ENCODE measurements around the gene BANP.
"Not testable (repeated sequence)": the region's sequence is repeated elsewhere in the genome, so short reads cannot be mapped to it uniquely, and the experiment has no call there.

The BANP gene

DNA sequence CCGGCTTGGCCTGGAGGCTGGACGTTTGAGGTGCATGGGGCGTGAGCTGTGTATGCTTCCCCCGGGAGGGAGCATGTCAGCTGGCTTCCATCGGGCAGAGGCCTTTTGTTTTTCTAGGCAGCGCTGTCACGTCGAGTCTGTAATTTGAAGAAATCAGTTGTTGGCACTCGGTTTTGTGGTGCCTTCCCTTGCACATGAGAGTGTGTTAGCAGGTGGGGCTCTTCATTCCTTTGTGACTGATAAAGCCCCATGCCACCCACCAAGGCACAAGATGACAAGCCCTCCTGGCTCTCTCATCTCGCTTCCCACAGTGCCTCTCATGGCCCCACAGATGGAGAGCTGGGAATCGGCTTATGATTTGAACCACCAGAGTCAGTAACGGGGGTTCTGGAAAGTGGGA is 72.1 kb downstream of the BANP start:
- H3K79me2 ChIP-seq (ENCODE audit: insufficient read depth, low read length) = peaks cover 4% of the 10 kb centered on the region; the same call in 1 of the 2 replicates
- H3K4me3 ChIP-seq (ENCODE audit: low read depth in 1 of 2, low read length in 2 of 2) = no peak overlapping the region
- no peaks in the 10 kb centered on the region for H3K27me3 ChIP-seq (ENCODE audit: insufficient read depth, low read length, poor library complexity)
- no peaks in the 10 kb centered on the region for H3K4me1 ChIP-seq (ENCODE audit: insufficient read depth, low read length)
- no peak overlapping the region for H3K27ac ChIP-seq (ENCODE audit: low read length)
- H3K4me2 ChIP-seq (ENCODE audit: insufficient read depth, low read length) = no peak overlapping the region
- H3K9ac ChIP-seq (ENCODE audit: low read depth, low read length) = no peak overlapping the region
- no peak for TF ChIP-seq EZH2 (IDR thresholded peaks at IDR 0.05; ENCODE audit: borderline replicate concordance, low read depth, low read length, severe bottlenecking)
- TF ChIP-seq, protein P1, sequence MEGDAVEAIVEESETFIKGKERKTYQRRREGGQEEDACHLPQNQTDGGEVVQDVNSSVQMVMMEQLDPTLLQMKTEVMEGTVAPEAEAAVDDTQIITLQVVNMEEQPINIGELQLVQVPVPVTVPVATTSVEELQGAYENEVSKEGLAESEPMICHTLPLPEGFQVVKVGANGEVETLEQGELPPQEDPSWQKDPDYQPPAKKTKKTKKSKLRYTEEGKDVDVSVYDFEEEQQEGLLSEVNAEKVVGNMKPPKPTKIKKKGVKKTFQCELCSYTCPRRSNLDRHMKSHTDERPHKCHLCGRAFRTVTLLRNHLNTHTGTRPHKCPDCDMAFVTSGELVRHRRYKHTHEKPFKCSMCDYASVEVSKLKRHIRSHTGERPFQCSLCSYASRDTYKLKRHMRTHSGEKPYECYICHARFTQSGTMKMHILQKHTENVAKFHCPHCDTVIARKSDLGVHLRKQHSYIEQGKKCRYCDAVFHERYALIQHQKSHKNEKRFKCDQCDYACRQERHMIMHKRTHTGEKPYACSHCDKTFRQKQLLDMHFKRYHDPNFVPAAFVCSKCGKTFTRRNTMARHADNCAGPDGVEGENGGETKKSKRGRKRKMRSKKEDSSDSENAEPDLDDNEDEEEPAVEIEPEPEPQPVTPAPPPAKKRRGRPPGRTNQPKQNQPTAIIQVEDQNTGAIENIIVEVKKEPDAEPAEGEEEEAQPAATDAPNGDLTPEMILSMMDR (IDR thresholded peaks at IDR 0.05; ENCODE audit: borderline replicate concordance, extremely low read depth, low read length, poor library complexity, severe bottlenecking) = no peak
- peaks cover 10% of the 10 kb centered on the region for H4K20me1 ChIP-seq (ENCODE audit: insufficient read depth, low read length)
- DNase-seq (no peak), ATAC-seq (ENCODE audit: insufficient read depth, low read depth) (no peak)
- H3K9me3 ChIP-seq (ENCODE audit: insufficient read depth, low read length, severe bottlenecking) = no peaks in the 10 kb centered on the region
- no peak overlapping the region for H2AFZ ChIP-seq (ENCODE audit: low read depth, low read length)
- H3K36me3 ChIP-seq (ENCODE audit: insufficient read depth, low read length) = peaks cover 66% of the 10 kb centered on the region

DNA sequence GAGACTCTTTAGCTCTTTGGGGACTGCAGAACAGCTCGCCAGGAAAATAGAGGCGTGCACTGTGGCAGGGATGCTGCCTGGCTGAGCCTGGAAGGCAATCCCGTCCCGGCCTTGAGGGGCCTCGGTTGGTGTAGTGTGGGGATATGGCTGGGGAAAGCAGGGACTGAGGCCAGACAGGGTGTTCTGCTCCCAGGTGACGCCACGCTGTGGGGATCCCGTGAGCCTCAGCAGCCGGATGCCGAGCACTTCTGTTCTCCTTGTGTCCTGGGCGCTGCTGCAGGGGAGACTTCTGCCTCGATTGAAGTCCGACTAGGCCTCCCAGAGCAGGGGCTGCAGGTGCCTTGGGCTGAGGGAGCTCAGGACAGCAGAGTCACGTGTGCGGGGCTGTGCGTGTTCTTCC is 72.6 kb downstream of the BANP start:
- H3K4me3 ChIP-seq (ENCODE audit: low read depth in 1 of 2, low read length in 2 of 2) = no peak overlapping the region
- TF ChIP-seq, protein P1 (IDR thresholded peaks at IDR 0.05; ENCODE audit: borderline replicate concordance, extremely low read depth, low read length, poor library complexity, severe bottlenecking) = no peak
- no peak for TF ChIP-seq EZH2 (IDR thresholded peaks at IDR 0.05; ENCODE audit: borderline replicate concordance, low read depth, low read length, severe bottlenecking)
- no peak overlapping the region for H3K27ac ChIP-seq (ENCODE audit: low read length)

DNA sequence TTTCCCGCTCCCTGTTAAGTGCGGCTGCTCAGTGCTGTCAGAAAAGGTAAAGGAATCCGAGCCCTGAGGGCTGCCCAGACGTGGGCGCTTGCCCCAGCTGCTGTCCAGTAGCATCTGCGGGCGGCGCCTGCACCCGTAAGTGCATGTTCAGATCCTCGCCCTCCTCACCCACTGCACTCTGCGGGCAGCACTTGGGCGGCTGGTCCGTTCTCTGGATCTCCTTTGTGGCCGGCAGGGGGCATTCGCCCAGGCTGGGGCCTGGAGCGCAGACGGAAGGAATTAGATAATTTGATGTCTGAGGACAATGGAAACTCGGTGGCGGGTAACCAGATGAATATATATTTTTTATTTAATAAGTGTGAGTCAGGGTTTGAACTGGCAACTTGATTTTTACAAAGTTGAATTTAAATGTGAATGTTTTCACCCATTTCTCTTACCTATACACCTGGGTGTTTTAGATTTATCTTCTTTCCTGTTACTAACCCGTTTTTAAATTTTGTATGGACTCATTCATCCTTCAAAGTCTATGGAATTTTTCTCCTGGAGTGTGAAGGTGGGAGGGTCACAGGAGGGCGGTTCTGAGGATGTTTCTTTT is 73.4 kb downstream of the BANP start:
- not testable (repeated sequence) for H3K4me3 ChIP-seq (ENCODE audit: low read depth in 1 of 2, low read length in 2 of 2); H3K27ac ChIP-seq (ENCODE audit: low read length); H3K27me3 ChIP-seq (ENCODE audit: insufficient read depth, low read length, poor library complexity); H2AFZ ChIP-seq (ENCODE audit: low read depth, low read length); ATAC-seq (ENCODE audit: insufficient read depth, low read depth); H3K9ac ChIP-seq (ENCODE audit: low read depth, low read length); H3K4me2 ChIP-seq (ENCODE audit: insufficient read depth, low read length); H3K79me2 ChIP-seq (ENCODE audit: insufficient read depth, low read length); H3K9me3 ChIP-seq (ENCODE audit: insufficient read depth, low read length, severe bottlenecking); DNase-seq; H3K4me1 ChIP-seq (ENCODE audit: insufficient read depth, low read length)
- Histone ChIP-seq H4K20me1 (ENCODE audit: insufficient read depth, low read length) (peaks cover 10% of the 10 kb centered on the region), H3K36me3 (ENCODE audit: insufficient read depth, low read length) (peaks cover 58% of the 10 kb centered on the region)

More for the DNA sequence above, 72.6 kb downstream of the BANP start:
- Histone ChIP-seq H3K9ac (ENCODE audit: low read depth, low read length) (no peak overlapping the region), H3K9me3 (ENCODE audit: insufficient read depth, low read length, severe bottlenecking) (no peaks in the 10 kb centered on the region), H3K27me3 (ENCODE audit: insufficient read depth, low read length, poor library complexity) (no peaks in the 10 kb centered on the region), H4K20me1 (ENCODE audit: insufficient read depth, low read length) (peaks cover 10% of the 10 kb centered on the region), H3K4me2 (ENCODE audit: insufficient read depth, low read length) (no peak overlapping the region), H3K4me1 (ENCODE audit: insufficient read depth, low read length) (no peaks in the 10 kb centered on the region), H3K79me2 (ENCODE audit: insufficient read depth, low read length) (peaks cover 4% of the 10 kb centered on the region; the same call in 1 of the 2 replicates), H2AFZ (ENCODE audit: low read depth, low read length) (no peak overlapping the region), H3K36me3 (ENCODE audit: insufficient read depth, low read length) (peaks cover 62% of the 10 kb centered on the region)
- DNase-seq (no peak), ATAC-seq (ENCODE audit: insufficient read depth, low read depth) (no peak)

DNA sequence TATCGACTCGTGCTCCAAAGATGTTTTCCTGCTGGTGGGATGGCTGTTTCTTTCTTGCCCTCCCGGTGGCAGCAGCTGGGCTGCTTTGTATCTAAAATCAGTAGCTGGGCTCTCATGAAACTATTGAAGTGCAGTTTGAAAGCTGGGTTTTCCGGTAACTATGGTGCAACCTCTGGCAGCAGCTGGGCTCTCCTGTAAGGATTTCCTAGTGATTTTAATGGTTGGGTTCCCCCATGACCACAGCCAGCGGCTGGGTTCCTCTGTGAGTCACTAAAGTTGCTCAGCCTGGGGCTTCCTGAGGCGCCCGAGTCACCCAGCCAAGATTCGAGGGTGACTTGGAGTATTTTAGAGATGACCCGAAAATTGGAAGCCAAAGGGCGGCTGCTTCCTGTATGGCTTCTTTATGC is 73.9 kb downstream of the BANP start:
- ATAC-seq (ENCODE audit: insufficient read depth, low read depth); H3K9ac ChIP-seq (ENCODE audit: low read depth, low read length); H3K79me2 ChIP-seq (ENCODE audit: insufficient read depth, low read length); DNase-seq; H3K4me1 ChIP-seq (ENCODE audit: insufficient read depth, low read length); H4K20me1 ChIP-seq (ENCODE audit: insufficient read depth, low read length); H3K4me3 ChIP-seq (ENCODE audit: low read depth in 1 of 2, low read length in 2 of 2); H3K27me3 ChIP-seq (ENCODE audit: insufficient read depth, low read length, poor library complexity); H3K4me2 ChIP-seq (ENCODE audit: insufficient read depth, low read length); H3K27ac ChIP-seq (ENCODE audit: low read length); H2AFZ ChIP-seq (ENCODE audit: low read depth, low read length); H3K9me3 ChIP-seq (ENCODE audit: insufficient read depth, low read length, severe bottlenecking): not testable (repeated sequence)
- H3K36me3 ChIP-seq (ENCODE audit: insufficient read depth, low read length) = peaks cover 53% of the 10 kb centered on the region

DNA sequence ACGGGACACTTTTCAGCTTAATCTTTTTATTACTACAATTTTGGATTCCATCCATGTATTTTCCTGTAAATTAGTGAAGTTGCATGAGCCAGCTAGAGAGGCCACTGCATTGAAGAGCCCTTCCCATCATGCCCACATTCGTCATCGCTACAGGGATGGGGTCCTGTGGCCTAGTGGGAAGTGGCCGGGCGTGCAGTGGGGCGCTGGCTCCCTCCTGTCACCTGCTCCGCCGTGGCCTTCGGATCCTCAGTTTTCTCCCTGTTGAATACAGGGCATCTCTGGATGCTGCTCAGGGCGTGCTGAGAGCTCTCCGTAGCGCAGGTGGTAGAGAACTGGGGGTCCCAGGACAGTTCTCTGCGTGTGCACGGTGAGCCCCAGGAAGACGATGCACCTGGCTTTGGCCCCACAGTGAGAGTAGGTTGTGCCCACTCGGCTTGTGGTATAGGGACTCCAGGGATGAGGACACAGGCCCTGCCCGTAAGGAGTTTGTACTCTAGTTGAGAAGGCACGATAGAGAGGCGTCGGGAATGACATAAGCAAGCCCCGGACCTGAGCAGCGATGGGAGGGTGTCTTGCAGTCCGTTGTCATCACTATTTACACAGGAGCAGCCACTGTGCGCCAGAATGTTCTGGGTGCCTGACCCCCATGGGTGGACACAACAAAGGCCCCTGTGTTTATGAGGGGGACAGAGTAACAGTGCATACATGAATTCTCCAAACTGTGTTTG is 74.8 kb downstream of the BANP start:
- not testable (repeated sequence) for H3K9ac ChIP-seq (ENCODE audit: low read depth, low read length); H4K20me1 ChIP-seq (ENCODE audit: insufficient read depth, low read length); DNase-seq; H3K27ac ChIP-seq (ENCODE audit: low read length); H3K4me2 ChIP-seq (ENCODE audit: insufficient read depth, low read length); H3K4me1 ChIP-seq (ENCODE audit: insufficient read depth, low read length); H3K9me3 ChIP-seq (ENCODE audit: insufficient read depth, low read length, severe bottlenecking); H3K79me2 ChIP-seq (ENCODE audit: insufficient read depth, low read length); ATAC-seq (ENCODE audit: insufficient read depth, low read depth); H3K4me3 ChIP-seq (ENCODE audit: low read depth in 1 of 2, low read length in 2 of 2); H2AFZ ChIP-seq (ENCODE audit: low read depth, low read length); H3K27me3 ChIP-seq (ENCODE audit: insufficient read depth, low read length, poor library complexity)
- peaks cover 51% of the 10 kb centered on the region for H3K36me3 ChIP-seq (ENCODE audit: insufficient read depth, low read length)
